Urothelium cell line (cell line): ENCODE measurements around the gene RAB23.

Source experiments
- DNase-seq: peaks from one replicate; pipeline ENCODE4 v3.0.0; 2011; ENCODE audit warnings: low spot score, mixed read lengths
- FAIRE-seq: peaks from 2 replicates; lab custom pipeline; 2011; peaks lifted over from hg19 to GRCh38; lab: Jason Lieb, UNC

The RAB23 gene

DNA sequence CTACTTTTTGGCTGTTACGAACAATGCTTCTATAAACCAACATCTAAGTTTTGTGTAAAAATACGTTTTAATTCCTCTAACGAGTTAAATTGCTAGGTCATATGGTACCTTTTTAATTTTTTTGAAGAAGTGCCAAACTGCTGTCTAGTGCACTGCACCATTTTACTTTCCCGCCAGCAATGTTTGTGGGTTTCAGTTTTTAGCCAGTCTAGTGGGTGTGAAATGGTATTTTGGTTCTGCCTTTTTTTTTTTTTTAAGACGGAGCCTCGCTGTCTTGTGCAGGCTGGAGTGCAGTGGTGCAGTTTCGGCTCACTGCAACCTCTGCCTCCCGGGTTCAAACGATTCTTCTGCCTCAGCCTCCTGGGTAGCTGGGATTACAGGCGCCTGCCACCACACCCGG lies 84.1 kb downstream of the RAB23 start:
- FAIRE-seq (no peak), DNase-seq (no peak)

DNA sequence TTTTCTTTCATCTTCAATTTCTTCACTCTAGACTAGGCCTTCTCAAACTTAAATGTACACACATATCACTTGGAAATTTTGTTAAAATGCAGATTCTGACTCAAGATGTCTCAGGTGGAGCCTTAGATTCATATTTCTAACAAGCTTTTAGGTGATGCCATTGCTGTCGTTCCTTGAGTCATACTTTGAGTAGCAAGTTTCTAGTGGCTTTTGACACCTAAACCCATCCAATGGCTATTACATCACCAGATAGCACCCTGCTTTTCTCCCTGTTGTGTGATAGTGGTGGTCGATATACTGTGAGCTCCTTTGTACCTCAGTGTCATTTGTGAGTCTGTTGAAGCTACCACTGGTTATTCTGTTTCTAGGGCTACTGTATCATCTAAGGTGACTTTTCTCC lies 84.8 kb downstream of the RAB23 start:
- DNase-seq (no peak), FAIRE-seq (no peak)
